Colonic mucosa (tissue), 4 donors: ENCODE measurements around the gene NTM. TPM values are rescaled to one million over a fixed set of nuclear protein-coding genes. Genes with fewer than 3 reads are reported as not detected.

Experiments
- DNase-seq: peaks from one replicate; pipeline ENCODE4 v3.0.0-alpha.2; 2020
- H3K27ac ChIP-seq: fragments of 200-600 bp; one replicate; pipeline ENCODE4 v1.8.0; 2021
- H3K27me3 ChIP-seq: fragments of 200-600 bp; one replicate; pipeline ENCODE4 v1.8.0; 2021
- H3K36me3 ChIP-seq: fragments of 200-600 bp; one replicate; pipeline ENCODE4 v1.8.0; 2021
- H3K4me1 ChIP-seq: fragments of 200-600 bp; one replicate; pipeline ENCODE4 v1.8.0; 2021; ENCODE audit warnings: mild to moderate bottlenecking
- H3K4me3 ChIP-seq: fragments of 200-600 bp; one replicate; pipeline ENCODE4 v1.8.0; 2021
- H3K9ac ChIP-seq, 2 donors: one replicate each; pipeline ENCODE4 v1.7.0; 2013; ENCODE audit warnings: control low read depth in 2 of 2, low read depth in 2 of 2, low read length in 2 of 2
- H3K9me3 ChIP-seq: fragments of 200-600 bp; one replicate; pipeline ENCODE4 v1.8.0; 2021
- CTCF ChIP-seq: fragments of 200-600 bp; IDR thresholded peaks from one replicate; pipeline ENCODE4 v1.8.0; 2022; ENCODE audit warnings: antibody characterized with exemption, mild to moderate bottlenecking
- intact Hi-C: fragments of 100-400 bp; cut with DNase I; formaldehyde crosslinking; loops from one replicate; pipeline ENCODE4 v1.14.1; 2022
- total RNA-seq, 2 donors: library from RNA; stranded (reverse); fragmentation: NEBNext Ultra II Directional in 1 of 2; extraction: Animal tissue kit (Norgen Biotek cat#: 25700) in 1 of 2; gene quantifications; one replicate each; pipeline ENCODE4 v1.2.1, GENCODE V29; 2021
- donor health status: healthy.
- donor health status: DM: no; HTN: no; CAD: no.
- donor health status: DM: no; HTN: no; CAD: no.

Gene NTM
- total RNA-seq, 2 donors from 2014 or later, result 1.6 to 2.8 TPM

DNA sequence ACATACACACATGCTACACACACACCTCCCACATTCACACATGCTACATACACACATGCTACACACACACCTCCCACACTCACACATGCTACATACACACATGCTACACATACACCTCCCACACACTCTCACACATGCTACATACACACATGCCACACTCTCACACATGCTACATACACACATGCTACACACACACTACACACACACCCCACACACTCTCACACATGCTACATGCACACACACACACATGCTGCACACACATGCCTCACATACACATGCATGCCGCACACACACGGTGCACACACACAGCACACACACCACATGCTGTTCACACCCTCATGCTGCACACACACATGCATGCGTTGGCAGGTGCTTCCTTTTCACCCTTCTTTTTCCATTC lies 495.4 kb downstream of the NTM start:
- no peaks in the 10 kb centered on the region for H3K9me3 ChIP-seq
- no peaks in the 10 kb centered on the region for H3K36me3 ChIP-seq
- intact Hi-C loops, result loop anchor here (5.0 to 10.0 kb wide), 2 partner anchors 166 to 259 kb away; no protein-coding TSS in a partner anchor
- DNase-seq, result no peak
- no peak overlapping the region for H3K4me3 ChIP-seq
- no peaks in the 10 kb centered on the region for H3K27me3 ChIP-seq
- no peak for TF ChIP-seq CTCF
- H3K4me1 ChIP-seq, result no peaks in the 10 kb centered on the region
- no peak overlapping the region for H3K27ac ChIP-seq
- no peak overlapping the region for H3K9ac ChIP-seq

- intact Hi-C loops, result loop anchor here (5.0 to 10.0 kb wide), 2 partner anchors 166 to 258 kb away; no protein-coding TSS in a partner anchor
- Histone ChIP-seq H3K9ac (no peak overlapping the region), H3K4me3 (no peak overlapping the region), H3K36me3 (no peaks in the 10 kb centered on the region), H3K27me3 (no peaks in the 10 kb centered on the region), H3K9me3 (no peaks in the 10 kb centered on the region), H3K27ac (no peak overlapping the region), H3K4me1 (no peaks in the 10 kb centered on the region)
- no peak for DNase-seq
- no peak for TF ChIP-seq CTCF
Measured at GRCh38 chr11:131866535-131867400, 496.4 kb downstream of the NTM start.

DNA sequence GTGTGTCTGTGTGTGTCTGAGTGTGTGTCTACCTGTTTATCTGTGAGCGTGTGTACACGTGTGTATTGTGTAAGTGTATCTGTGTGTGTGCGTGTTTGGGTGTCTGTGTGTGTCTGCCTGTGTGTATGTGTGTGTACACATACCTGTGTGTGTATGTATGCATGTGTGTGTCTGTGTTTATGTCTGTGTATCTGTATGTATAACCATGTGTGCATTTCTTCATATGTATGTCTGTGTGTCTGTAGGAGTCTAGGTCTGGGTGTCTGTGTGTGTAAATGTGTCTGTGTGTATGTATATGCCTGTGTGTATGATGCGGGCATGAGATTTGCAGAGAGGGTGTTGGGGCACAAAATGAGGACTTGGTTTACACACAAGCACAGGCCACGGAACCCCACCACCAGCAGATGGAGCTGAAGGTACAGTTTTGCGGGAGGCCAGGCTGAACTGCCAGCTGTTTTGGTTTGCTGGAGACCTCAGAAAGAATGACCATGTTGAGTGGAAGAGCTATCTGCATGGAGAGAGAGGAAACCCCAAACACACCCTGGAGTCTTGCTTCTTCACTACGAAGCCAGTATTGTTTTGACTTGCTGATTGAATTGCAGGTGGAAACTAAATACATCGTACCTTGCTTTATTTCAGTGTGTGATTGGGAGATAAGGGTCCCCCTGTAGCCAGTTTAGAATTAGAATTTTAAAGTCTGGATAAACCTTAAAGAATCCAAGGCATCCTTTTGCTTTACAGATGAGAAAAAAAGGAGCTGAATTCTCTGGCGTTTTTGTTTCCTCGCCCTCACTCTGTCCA lies 497.2 kb downstream of the NTM start:
- Histone ChIP-seq H3K27ac (no peak overlapping the region), H3K36me3 (no peaks in the 10 kb centered on the region), H3K9me3 (no peaks in the 10 kb centered on the region), H3K4me3 (no peak overlapping the region), H3K27me3 (no peaks in the 10 kb centered on the region), H3K9ac (no peak overlapping the region), H3K4me1 (no peaks in the 10 kb centered on the region)
- intact Hi-C loops, result loop anchor here (5.0 to 10.0 kb wide), 2 partner anchors 165 to 257 kb away; no protein-coding TSS in a partner anchor
- peak; percentile 45 for TF ChIP-seq CTCF
- peak; percentile 46 for DNase-seq

GRCh38 chr11:131868629-131869507 lies 498.5 kb downstream of the NTM start:
- Histone ChIP-seq H3K4me1 (no peaks in the 10 kb centered on the region), H3K27ac (no peak overlapping the region), H3K9me3 (no peaks in the 10 kb centered on the region), H3K9ac (no peak overlapping the region), H3K4me3 (no peak overlapping the region), H3K27me3 (no peaks in the 10 kb centered on the region), H3K36me3 (no peaks in the 10 kb centered on the region)
- intact Hi-C loops, result loop anchor here (5.0 to 10.0 kb wide), 2 partner anchors 163 to 256 kb away; no protein-coding TSS in a partner anchor
- TF ChIP-seq CTCF, result no peak
- no peak for DNase-seq

- no peaks in the 10 kb centered on the region for H3K4me1 ChIP-seq
- H3K27ac ChIP-seq, result no peak overlapping the region
- intact Hi-C loops, result no loop called here
- no peak overlapping the region for H3K4me3 ChIP-seq
- H3K9me3 ChIP-seq, result no peaks in the 10 kb centered on the region
- H3K36me3 ChIP-seq, result no peaks in the 10 kb centered on the region
- DNase-seq, result no peak
- no peak overlapping the region for H3K9ac ChIP-seq
- no peak for TF ChIP-seq CTCF
- no peaks in the 10 kb centered on the region for H3K27me3 ChIP-seq
Measured at GRCh38 chr11:131870305-131870704, 499.9 kb downstream of the NTM start.
